GM18951 (cell line): ENCODE data around the gene DBNDD2.

Source experiments
- POLR2A ChIP-seq: IDR thresholded peaks from 4 replicates; pipeline ENCODE4 v1.6.1; 2011; ENCODE audit warnings: mild to moderate bottlenecking; ENCODE audit not compliant: insufficient read length, insufficient read depth; ENCODE audit errors: extremely low read depth
- in situ Hi-C: fragments of 300-500 bp; cut with MboI; formaldehyde crosslinking; loops from one replicate; pipeline ENCODE4 v1.12.0; 2022; ENCODE audit warnings: low sequenced_read_pairs, mixed read lengths, inconsistent platforms; ENCODE audit not compliant: unreplicated experiment

DBNDD2 gene

DNA sequence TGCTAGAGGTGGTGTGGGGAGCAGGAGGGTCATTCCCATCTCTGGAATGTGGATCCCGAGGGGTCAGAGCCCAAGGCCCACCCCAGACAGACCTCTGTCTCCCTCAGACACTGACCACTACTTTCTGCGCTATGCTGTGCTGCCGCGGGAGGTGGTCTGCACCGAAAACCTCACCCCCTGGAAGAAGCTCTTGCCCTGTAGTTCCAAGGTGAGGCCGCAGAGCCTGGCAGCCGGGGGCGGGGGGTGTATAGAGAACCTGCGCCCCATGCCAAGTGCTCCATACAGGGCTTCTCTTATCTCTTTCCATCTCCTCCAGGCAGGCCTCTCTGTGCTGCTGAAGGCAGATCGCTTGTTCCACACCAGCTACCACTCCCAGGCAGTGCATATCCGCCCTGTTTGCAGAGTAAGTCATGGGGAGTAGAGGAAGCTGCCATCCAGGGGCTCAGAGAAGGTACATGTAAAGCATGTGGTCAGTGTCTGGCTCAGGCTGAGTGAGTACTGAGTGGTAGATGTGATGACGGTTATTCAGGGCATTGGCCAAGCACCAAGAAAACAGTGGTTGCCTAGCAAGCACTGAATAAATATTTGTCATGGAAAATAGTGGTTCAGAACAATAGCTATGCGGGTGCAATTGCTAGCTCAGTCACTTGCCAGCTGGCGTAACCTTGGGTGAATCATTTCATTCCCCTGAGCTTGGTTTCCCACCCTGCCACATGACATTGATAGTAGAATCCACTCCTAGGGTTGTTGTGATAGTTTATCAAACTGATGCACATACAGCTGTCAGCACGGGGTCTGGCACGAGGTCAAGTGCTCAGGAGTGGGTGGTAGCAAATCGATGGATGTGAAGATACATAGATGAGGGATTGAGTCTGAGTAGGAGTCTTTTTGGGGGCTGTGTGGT, 11.4 kb downstream of the DBNDD2 start:
- TF ChIP-seq POLR2A: no peak
- in situ Hi-C loops: no loop called here

DNA sequence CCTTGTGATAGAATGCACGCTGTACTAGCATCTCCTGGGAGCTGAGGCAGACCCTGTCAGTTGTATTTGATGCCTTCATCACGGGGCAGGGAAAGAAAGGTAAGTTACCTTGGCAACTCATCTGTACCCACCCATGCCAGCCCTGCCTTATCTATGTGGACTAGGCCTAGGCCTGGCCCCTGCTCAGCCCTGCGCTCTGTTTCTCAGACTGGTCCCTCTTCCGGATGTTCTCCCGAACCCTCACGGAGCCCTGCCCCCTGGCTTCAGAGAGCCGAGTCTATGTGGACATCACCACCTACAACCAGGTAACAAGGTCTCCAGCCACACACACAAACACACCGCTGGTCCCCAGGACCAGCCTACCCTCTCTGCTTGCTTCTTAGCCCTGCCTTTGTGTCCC, 12.0 kb downstream of the DBNDD2 start:
- in situ Hi-C loops: no loop called here
- TF ChIP-seq POLR2A: no peak

DNA sequence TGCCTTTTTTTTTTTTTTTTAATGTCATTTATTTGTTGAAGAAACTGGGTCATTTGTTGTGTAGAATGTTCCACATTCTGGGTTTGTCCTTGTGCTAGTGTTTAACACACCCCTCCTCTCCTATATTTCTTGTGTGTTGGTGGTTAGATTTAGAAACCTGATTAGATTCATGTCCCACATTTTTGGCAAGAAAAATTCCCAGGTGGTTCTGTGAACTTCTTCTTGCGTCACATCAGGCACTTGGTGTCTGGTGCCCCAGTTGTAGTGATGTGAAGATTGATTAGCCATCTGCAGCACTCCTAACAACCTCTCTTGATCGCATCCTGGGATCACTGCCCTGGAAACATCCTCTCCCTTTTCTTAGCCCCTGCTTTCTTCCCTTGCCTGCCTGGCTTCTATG, 15.6 kb downstream of the DBNDD2 start:
- no peak for TF ChIP-seq POLR2A
- in situ Hi-C loops: no loop called here

DNA sequence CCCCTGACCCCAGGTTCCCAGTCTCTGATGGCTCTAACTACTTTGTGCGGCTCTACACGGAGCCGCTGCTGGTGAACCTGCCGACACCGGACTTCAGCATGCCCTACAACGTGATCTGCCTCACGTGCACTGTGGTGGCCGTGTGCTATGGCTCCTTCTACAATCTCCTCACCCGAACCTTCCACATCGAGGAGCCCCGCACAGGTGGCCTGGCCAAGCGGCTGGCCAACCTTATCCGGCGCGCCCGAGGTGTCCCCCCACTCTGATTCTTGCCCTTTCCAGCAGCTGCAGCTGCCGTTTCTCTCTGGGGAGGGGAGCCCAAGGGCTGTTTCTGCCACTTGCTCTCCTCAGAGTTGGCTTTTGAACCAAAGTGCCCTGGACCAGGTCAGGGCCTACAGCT, 17.5 kb downstream of the DBNDD2 start:
- no peak for TF ChIP-seq POLR2A
- in situ Hi-C loops: no loop called here

DNA sequence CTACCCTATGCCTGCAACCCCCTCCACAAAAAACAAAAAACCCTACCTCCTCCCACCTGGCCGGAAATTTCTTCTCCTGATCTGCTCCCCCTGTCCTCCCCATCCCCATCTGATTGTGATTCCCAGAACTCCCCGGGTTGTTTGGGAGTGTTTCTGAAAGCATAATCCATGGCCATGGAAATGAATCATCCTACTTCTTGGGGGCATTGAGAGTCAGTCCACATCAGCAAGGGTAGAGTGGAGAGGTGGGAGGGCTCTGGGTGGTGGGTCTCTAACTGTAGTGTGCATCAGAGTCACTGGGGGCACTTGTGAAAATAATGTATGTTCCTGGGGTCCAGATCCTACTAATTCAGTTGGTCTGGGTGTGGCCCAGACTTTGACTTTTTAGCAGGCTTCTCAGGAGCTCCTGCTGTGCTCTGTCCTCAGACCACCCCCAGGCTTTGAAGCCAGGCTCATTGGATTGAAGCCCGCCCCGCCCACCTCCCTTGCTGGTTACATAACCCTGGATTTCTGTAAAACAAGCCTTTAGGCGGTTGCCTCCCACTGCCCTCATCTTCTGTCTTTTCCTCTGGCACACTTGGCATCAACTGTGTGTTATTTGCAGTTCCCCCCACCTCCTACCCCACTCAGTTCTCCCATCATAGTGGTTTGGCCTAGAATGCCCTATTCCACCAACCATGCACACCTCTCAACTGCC, 18.4 kb downstream of the DBNDD2 start:
- in situ Hi-C loops: no loop called here
- no peak for TF ChIP-seq POLR2A

DNA sequence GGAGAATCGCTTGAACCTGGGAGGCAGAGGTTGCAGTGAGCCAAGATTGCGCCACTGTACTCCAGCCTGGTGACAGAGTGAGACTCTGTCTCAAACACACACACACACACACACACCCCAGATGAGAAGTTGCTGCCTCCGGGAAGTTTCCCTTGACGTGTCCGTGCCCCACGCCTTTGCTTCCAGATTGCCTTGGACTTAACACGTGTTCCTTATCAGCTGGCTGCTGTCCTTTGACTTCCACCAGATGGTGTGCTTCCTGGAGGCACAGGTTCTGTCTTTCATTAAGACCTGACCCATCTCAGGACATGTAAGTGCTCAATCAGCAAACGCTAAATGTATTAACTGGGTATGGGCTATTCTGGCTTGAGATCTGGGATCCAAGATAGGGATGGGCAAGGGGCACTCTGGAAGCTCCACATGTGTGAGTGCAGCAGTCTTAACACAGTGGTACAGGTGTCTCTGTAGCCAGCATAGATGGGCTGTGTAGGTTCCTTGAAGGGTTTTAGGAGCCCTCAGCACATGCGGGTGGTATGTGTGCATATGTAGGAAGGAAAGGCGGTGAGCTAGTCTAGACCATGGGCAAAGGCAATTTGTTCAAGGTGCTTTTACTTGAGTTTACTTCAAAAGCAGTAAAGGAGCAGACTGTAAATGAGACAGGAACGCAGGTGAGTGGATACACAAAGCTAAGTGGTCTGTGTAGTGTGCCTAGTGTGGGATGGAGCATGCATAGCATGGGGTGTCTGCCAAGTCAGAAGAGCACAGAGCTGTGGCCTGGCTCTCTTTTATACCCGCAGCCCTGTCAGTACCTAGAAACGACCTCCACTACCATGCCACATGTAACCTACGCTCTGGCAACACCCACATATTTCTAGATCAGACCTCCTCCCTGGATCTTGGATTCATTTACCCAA, 19.4 kb downstream of the DBNDD2 start:
- TF ChIP-seq POLR2A: no peak
- in situ Hi-C loops: no loop called here

DNA sequence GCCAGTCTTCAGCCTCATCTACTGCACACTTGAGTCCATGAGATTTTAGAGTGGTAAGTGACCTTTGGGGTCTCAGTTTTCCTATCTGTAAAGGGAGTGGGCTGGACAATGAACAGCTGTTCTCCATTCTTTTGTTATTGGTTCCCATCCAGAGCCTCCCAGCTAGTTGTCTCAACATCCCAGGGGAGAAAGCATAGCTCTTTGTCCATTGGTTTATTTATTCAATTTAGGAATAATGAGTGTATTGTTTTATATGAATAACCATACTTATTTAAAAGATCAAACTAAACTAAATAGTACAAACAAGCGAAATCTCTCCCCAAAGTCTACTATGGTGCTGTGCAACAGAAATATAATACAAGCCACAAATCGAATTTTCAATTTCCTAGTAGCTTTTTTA, 21.5 kb downstream of the DBNDD2 start:
- no peak for TF ChIP-seq POLR2A
- in situ Hi-C loops: no loop called here

DNA sequence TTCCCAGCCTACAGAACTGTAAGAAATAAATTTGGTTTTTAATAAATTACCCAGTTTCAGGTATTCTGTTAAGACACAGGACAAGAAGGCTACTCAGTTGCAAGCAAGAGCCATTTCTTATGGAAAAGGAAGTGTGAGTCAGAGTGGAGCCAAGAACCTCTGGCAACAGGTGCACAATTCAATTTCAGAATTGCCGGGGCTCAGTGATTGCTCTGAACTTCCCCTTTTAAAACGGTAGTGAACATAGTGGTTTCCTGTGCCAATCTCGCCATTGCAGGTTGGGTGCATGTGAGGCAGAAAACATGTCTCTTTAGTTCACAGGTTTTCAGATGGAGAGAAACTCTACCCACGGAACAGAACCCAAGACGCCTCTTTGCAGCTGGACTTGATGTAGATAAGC, 24.2 kb downstream of the DBNDD2 start:
- TF ChIP-seq POLR2A: no peak
- in situ Hi-C loops: no loop called here

DNA sequence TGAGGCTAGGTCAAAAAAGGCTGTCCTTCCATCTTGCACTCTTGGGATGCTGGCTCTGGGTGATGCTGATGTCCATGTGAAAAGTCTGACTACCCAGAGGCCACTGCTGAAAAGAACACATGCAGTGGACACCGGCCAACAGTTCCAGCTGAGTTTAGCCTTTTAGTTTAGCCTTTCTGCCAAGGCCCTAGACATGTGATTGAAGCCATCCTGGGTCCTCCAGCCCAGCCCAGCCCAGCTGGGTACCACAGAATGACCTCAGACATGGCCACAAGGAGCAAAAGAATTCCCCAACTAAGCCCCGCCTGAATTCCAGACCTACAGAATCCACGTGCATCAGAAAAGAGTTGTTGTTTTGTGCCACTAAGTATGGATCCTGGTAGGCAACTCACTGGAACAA, 25.2 kb downstream of the DBNDD2 start:
- in situ Hi-C loops: no loop called here
- TF ChIP-seq POLR2A: no peak

DNA sequence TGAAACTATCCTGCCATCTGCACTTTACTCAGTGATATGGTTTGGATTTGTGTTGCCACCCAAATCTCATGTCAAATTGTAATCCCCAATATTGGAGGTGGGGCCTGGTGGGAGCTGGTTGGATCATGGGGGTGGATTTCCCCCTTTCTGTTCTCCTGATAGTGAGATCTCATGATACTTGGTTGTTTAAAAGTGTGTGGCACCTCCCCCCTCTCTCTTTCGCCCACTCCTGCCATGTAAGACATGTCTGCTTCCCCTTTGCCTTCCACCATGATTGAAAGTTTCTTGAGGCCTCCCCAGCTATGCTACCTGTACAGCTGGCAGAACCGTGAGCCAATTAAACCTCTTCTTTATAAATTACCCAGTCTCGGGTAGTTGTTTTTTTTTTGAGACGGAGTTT, 25.9 kb downstream of the DBNDD2 start:
- in situ Hi-C loops: no loop called here
- TF ChIP-seq POLR2A: no peak

DNA sequence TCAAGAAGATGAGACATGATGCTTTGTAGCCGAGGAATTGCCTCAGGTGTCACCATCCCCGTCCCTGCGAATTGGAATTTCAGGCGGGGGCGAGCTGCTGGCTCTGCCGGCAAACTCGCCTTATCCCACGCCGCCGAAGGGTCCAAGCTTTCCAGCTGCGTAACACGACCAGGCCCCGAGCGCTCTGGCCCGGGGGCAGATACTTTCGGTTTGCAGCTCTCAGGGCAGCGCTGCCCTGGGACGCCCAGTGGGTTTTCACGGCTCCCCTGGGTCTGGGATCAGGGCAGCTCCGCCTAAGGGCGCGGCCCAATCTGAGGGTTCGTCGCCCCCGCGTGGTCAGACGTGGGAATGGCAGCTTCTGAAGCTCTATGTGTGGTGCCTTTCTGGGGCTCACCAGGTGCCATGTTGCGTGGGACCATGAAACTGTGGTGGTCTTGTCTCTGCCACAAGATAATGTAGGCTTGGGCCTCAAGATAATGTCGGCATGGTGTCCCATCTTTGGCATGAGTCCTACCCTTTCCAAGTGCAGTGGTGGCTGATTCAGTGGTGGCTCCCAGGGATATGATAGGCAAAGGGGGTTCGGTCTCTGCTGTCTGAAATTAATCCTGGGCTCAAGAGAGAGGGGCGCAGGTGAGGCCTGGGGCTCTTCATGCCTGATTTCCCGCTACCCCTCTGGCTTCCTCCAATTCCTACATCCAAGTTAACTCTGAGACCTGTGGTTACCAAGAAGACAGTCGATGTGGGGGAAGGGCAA, 28.8 kb downstream of the DBNDD2 start:
- TF ChIP-seq POLR2A: no peak
- in situ Hi-C loops: loop anchor here (5.0 kb wide), 1 partner anchor 70 kb away; no protein-coding TSS in a partner anchor

DNA sequence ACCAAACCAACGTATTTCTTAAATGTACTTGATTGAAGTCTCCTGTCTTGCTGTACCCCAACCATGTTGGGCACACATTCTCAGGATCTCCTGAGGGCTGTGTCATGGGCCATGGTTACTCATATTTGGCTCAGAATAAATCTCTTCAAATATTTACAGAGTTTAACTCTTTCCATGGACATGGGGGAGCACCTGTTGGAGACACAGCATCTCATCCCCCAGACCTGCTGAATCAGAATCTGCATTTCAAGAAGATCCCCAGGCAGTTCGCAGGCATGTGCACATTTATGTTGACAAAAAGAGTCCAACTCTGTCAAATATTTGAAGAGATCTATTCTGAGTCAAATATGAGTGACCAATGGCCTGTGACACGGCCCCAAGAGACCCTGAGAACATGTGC, 32.3 kb downstream of the DBNDD2 start:
- no peak for TF ChIP-seq POLR2A
- in situ Hi-C loops: no loop called here
